KMS-11 (cell line): ENCODE data around the gene DHRS3.
"Not testable (repeated sequence)": the region's sequence is repeated elsewhere in the genome, so short reads cannot be mapped to it uniquely, and the experiment has no call there.

Experiments
- H2AFZ ChIP-seq: fragments of 200-600 bp; sonication (generic); 2 replicates; pipeline ENCODE4 v1.6.1; 2016; ENCODE audit warnings: antibody characterized with exemption, mixed run types, low read depth
- H3K27ac ChIP-seq: fragments of 200-600 bp; sonication (generic); 2 replicates; pipeline ENCODE4 v1.6.1; 2016; ENCODE audit warnings: mild to moderate bottlenecking, mixed run types
- H3K27me3 ChIP-seq: fragments of 200-600 bp; sonication (generic); 2 replicates; pipeline ENCODE4 v1.6.1; 2017; ENCODE audit warnings: mild to moderate bottlenecking, low read depth, mixed run types, moderate library complexity; ENCODE audit not compliant: insufficient read depth
- H3K36me3 ChIP-seq: fragments of 200-600 bp; sonication (generic); 2 replicates; pipeline ENCODE4 v1.6.1; 2017; ENCODE audit warnings: mild to moderate bottlenecking, mixed run types; ENCODE audit not compliant: insufficient read depth
- H3K4me1 ChIP-seq: fragments of 200-600 bp; sonication (generic); 2 replicates; pipeline ENCODE4 v1.6.1; 2016; ENCODE audit warnings: mild to moderate bottlenecking, low read depth, mixed run types; ENCODE audit not compliant: poor library complexity, severe bottlenecking
- H3K4me2 ChIP-seq: fragments of 200-600 bp; sonication (generic); 2 replicates; pipeline ENCODE4 v1.7.0; 2016; ENCODE audit warnings: mild to moderate bottlenecking, mixed run types
- H3K4me3 ChIP-seq: fragments of 200-600 bp; sonication (generic); IDR thresholded peaks from 2 replicates; pipeline ENCODE4 v1.6.1; 2017; ENCODE audit warnings: low read depth, low read length, mixed read lengths; ENCODE audit not compliant: insufficient read depth
- H3K79me2 ChIP-seq: fragments of 200-600 bp; sonication (generic); 2 replicates; pipeline ENCODE4 v1.6.1; 2016; ENCODE audit warnings: low read depth, mixed run types; ENCODE audit not compliant: insufficient read depth
- H3K9ac ChIP-seq: fragments of 200-600 bp; sonication (generic); 2 replicates; pipeline ENCODE4 v1.6.1; 2016; ENCODE audit warnings: mild to moderate bottlenecking, mixed run types
- H4K20me1 ChIP-seq: fragments of 200-600 bp; sonication (generic); 2 replicates; pipeline ENCODE4 v1.6.1; 2016; ENCODE audit warnings: mild to moderate bottlenecking, mixed run types; ENCODE audit not compliant: insufficient read depth
- TF ChIP-seq, protein P1 (sequence below): fragments of 200-600 bp; sonication (generic); conservative IDR thresholded peaks from 2 replicates; pipeline ENCODE4 v1.6.1; 2017; ENCODE audit warnings: low read depth, mild to moderate bottlenecking, antibody characterized with exemption, low read length, moderate library complexity, mixed read lengths

The DHRS3 gene

DNA sequence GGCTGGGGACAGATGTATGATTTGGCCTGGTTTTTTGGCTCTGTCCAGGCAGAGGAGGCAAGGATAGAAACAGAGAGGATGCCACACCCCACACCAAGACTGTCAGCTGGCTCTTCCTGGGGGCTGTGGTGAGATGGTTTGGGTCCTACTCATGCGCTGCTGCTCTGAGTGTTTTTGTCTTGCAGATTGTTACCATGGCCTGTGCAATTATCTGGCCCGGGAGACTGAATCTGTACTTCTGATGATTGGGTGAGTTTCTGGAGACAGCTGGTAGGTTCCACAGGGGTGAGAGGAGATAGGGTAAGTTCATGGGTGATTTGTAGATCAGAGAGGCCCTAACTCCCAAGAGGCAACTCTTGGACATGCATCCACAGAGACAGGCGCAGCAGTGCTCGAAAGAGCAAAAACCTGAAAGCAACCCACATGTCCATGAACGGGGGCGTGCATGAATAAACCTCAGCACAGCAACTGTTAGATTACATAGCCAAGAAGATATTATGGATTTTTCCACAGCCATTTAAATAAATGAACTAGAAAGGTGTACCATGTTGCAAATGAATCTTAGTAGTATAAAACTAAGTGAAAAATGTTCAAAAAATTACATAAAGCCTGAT is 43.7 kb upstream of the DHRS3 start:
- H3K9ac ChIP-seq = no peak overlapping the region
- H3K4me2 ChIP-seq = no peak overlapping the region
- TF ChIP-seq, protein P1, sequence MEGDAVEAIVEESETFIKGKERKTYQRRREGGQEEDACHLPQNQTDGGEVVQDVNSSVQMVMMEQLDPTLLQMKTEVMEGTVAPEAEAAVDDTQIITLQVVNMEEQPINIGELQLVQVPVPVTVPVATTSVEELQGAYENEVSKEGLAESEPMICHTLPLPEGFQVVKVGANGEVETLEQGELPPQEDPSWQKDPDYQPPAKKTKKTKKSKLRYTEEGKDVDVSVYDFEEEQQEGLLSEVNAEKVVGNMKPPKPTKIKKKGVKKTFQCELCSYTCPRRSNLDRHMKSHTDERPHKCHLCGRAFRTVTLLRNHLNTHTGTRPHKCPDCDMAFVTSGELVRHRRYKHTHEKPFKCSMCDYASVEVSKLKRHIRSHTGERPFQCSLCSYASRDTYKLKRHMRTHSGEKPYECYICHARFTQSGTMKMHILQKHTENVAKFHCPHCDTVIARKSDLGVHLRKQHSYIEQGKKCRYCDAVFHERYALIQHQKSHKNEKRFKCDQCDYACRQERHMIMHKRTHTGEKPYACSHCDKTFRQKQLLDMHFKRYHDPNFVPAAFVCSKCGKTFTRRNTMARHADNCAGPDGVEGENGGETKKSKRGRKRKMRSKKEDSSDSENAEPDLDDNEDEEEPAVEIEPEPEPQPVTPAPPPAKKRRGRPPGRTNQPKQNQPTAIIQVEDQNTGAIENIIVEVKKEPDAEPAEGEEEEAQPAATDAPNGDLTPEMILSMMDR = no peak

GRCh38 chr1:12658531-12659453 is 40.8 kb upstream of the DHRS3 start:
- no peaks in the 10 kb centered on the region for H3K4me1 ChIP-seq
- no peak overlapping the region for H3K27ac ChIP-seq
- no peak overlapping the region for H3K9ac ChIP-seq
- H3K4me3 ChIP-seq = no peak overlapping the region
- H3K79me2 ChIP-seq = no peaks in the 10 kb centered on the region
- H3K36me3 ChIP-seq = no peaks in the 10 kb centered on the region
- TF ChIP-seq, protein P1 = peak; percentile 96
- H3K27me3 ChIP-seq = no peaks in the 10 kb centered on the region; the same call in 1 of the 2 replicates
- H4K20me1 ChIP-seq = no peaks in the 10 kb centered on the region
- H2AFZ ChIP-seq = peak overlapping the region; percentile 55
- peak overlapping the region; percentile 16; the same call in 1 of the 2 replicates for H3K4me2 ChIP-seq

More for the DNA sequence above, 43.7 kb upstream of the DHRS3 start:
- no peaks in the 10 kb centered on the region; the same call in 1 of the 2 replicates for H3K27me3 ChIP-seq
- H4K20me1 ChIP-seq = no peaks in the 10 kb centered on the region
- no peaks in the 10 kb centered on the region for H3K79me2 ChIP-seq
- no peaks in the 10 kb centered on the region for H3K36me3 ChIP-seq
- no peak overlapping the region for H3K4me3 ChIP-seq
- H3K4me1 ChIP-seq = no peaks in the 10 kb centered on the region
- H3K27ac ChIP-seq = no peak overlapping the region
- H2AFZ ChIP-seq = no peak overlapping the region

DNA sequence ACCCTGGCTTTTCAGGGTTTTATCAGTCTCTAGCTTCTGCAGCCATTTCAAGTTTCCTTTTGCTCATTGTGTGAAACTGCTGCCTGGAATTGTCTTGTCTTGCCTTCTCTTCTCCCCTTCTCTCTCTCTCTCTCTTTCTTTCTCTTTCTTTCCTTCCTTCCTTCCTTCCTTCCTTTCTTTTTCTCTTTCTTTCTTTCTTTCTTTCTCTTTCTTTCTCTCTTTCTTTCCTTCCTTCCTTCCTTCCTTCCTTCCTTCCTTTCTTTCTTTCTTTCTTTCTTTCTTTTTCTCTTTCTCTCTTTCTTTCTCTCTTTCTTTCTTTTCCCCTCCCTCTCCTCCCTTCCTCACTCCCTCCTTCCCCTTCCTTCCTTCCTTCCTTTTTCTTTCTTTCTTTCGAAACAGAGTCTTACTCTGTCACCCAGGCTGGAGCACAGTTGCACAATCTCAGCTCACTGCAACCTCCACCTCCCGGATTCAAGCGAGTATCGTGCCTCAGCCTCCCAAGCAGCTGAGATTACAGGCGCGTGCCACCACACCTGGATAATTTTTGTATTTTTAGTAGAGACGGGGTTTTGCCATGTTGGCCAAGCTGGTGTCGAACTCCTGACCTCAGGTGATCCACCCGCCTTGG is 40.0 kb upstream of the DHRS3 start:
- H2AFZ ChIP-seq, H3K4me2 ChIP-seq, H3K27me3 ChIP-seq, H3K79me2 ChIP-seq, H3K27ac ChIP-seq, H3K9ac ChIP-seq, H3K4me3 ChIP-seq, H3K36me3 ChIP-seq, H3K4me1 ChIP-seq, H4K20me1 ChIP-seq: not testable (repeated sequence)

GRCh38 chr1:12657060-12657884 is 39.3 kb upstream of the DHRS3 start:
- TF ChIP-seq, protein P1 = no peak
- Histone ChIP-seq H4K20me1 (no peaks in the 10 kb centered on the region), H3K27me3 (peaks cover 1% of the 10 kb centered on the region; the same call in 1 of the 2 replicates), H3K4me2 (no peak overlapping the region), H3K79me2 (no peaks in the 10 kb centered on the region), H3K9ac (no peak overlapping the region), H3K4me3 (no peak overlapping the region), H3K4me1 (no peaks in the 10 kb centered on the region), H3K36me3 (no peaks in the 10 kb centered on the region), H2AFZ (no peak overlapping the region), H3K27ac (no peak overlapping the region)
